GM18867 (cell line): ENCODE measurements around the gene TSHZ3.

Experiments
- ATAC-seq: cut with Tn5 transposase; IDR thresholded peaks from one replicate; pipeline ENCODE4 v1.9.1; 2021; ENCODE audit warnings: mild to moderate bottlenecking, moderate library complexity; ENCODE audit not compliant: unreplicated experiment

The TSHZ3 gene

GRCh38 chr19:31252441-31252840 lies 96.8 kb downstream of the TSHZ3 start:
- ATAC-seq, result no peak

DNA sequence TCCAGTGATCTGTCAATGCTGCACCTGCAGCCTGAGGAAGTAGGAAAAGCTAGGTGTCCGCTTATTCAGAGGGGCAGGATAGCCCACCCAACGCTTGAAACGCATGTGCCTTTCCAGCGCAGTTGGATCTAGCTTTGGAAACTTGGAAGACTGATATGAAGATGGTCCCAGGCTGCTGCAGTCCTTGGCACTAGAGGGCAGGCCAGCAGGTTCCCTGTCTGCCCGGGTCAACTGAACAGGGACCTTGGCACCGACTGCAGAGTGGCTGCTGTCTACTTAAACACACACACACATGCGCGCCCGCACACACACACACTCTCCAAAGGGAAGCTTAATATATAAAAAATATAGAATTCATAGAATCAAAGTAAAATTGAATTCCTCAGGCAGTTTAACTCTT lies 100.0 kb downstream of the TSHZ3 start:
- ATAC-seq, result no peak

DNA sequence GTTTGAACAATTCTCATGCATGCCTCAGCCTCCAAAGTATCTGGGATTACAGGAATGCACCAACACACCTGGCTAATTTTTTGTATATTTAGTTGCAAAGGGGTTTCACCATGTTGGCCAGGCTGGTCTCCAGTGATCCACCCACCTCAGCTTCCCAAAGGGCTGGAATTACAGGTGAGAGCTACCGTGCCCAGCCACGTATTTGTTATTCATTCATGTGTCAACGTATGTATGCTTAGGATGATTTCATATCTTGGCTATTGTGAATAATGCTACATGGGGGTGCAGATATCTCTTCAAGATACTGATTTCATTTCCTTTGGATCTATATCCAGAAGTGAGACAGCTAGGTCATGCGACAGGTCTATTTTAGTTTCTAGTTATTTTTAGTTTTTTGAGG lies 113.4 kb downstream of the TSHZ3 start:
- no peak for ATAC-seq

- no peak for ATAC-seq
These were observed 115.9 kb downstream of the TSHZ3 start for GRCh38 chr19:31233295-31233800.

DNA sequence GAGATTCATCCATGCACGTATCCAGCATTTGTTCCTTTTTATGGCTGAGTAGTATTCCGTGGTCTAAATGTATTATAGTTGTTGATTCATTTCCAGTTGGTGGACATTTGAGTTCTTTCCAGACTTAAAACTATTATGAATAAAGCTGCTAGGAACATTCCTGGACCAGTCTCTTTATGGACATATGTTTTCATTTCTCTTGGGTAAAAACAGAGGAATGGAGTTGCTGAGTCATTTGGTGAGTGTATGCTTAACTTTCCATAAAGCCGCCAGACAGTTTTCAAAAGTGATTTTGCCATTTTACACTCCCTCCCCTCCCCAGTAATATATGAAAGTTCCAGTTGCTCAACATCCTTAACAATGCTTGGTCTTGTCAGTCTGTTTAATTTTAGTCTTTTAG lies 116.4 kb downstream of the TSHZ3 start:
- ATAC-seq, result no peak

DNA sequence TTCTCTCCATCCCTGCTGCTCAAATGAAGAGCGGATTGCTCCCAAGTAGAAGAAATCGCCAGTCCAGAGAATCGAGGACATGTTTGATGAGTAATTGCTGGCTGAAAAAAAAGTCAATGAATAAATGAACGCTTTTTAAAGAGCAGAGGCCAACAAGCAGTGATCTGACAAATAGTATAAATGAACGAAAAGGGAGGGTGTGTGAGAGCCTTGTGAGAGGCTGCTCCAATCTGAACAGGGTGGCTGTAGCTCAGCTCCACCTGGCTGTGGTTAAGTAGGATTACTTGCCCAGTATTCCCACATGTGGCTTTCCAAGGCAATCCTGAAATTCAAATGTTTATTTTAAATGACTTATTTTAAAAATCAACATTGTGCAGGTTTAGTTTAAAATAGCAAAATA lies 117.1 kb downstream of the TSHZ3 start:
- ATAC-seq, result no peak

DNA sequence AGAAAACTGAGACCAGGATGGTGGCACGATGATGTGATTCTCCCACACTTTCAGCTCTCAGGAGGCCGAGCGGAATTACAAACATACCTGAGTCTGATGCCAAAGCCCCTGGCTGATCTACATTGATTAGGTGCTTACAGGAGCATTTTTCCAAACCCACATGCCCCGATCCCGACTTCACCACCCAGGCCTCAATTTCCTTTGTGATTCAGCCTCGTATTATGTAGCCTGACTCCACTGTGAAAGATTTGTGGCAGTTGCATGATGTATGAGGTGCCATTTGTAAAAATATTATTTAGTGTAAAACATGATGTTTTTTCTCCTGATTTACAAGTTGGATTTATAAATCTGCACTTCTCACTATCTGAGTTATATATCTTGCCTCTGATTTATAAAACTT lies 118.0 kb downstream of the TSHZ3 start:
- no peak for ATAC-seq

GRCh38 chr19:31226151-31226935 lies 122.9 kb downstream of the TSHZ3 start:
- no peak for ATAC-seq
